OCI-LY1 (cell line): Measurements from ENCODE around the gene PTPMT1.

Experiments
- CTCF ChIP-seq: fragments of 200-600 bp; sonication (generic), shearing (Covaris generic); IDR thresholded peaks from 2 replicates; pipeline ENCODE4 v1.5.1; 2017; ENCODE audit warnings: mild to moderate bottlenecking, antibody characterized with exemption, low read length, moderate library complexity, mixed read lengths
- EZH2 ChIP-seq: fragments of 200-600 bp; sonication (generic), shearing (Covaris generic); IDR thresholded peaks from 2 replicates; pipeline ENCODE4 v1.8.0; 2017; ENCODE audit warnings: borderline replicate concordance, mixed run types, mild to moderate bottlenecking, antibody characterized with exemption, low read length, moderate library complexity, mixed read lengths

GRCh38 chr11:47533690-47534151 lies 31.7 kb upstream of the PTPMT1 start:
- TF ChIP-seq CTCF (no peak), EZH2 (no peak)
